ENCODE measurements around the gene GLIPR1L2. TPM values are rescaled to one million over a fixed set of nuclear protein-coding genes. Genes with fewer than 3 reads are reported as not detected.

Gene GLIPR1L2
- total RNA-seq, 2 experiments from 2014 or later = 0.44 to 0.56 TPM

GRCh38 chr12:75478116-75478794 lies 87.4 kb downstream of the GLIPR1L2 start:
- Histone ChIP-seq H3K4me1 (ENCODE audit: insufficient read depth, low read length) (peaks cover 33% of the 10 kb centered on the region), H3K9me3 (ENCODE audit: control insufficient read depth in 1 of 2, insufficient read depth in 1 of 2, low read length in 2 of 2) (no peaks in the 10 kb centered on the region), H3K36me3 (ENCODE audit: insufficient read depth, low read length) (no peaks in the 10 kb centered on the region), H3K27me3 (ENCODE audit: control insufficient read depth in 1 of 2, insufficient read depth in 2 of 2, low read length in 2 of 2) (no peaks in the 10 kb centered on the region), H3K27ac (ENCODE audit: low read depth in 1 of 2, low read length in 2 of 2) (peak overlapping the region; percentile 76 to 77), H3K4me3 (ENCODE audit: low read length) (no peak overlapping the region)
- ChIA-PET POLR2A (interaction anchor here (0.5 to 2.1 kb wide), 6 partner anchors 16 to 143 kb away, joined by 3 to 12 read pairs (median 4); partner anchors contain the start of genes GLIPR1L1 and KRR1), CTCF (interaction anchor here (1.4 to 4.1 kb wide), 2 partner anchors 87 to 553 kb away, joined by 3 to 20 read pairs; partner anchors contain the start of genes GLIPR1L2 and PHLDA1)
- Mint-ChIP-seq H3K27me3 (no peaks in the 10 kb centered on the region), H3K9me3 (no peaks in the 10 kb centered on the region), H3K27ac (peak overlapping the region; percentile 95), H3K4me1 (ENCODE audit: low read depth) (peaks cover 63% of the 10 kb centered on the region), H3K4me3 (peak overlapping the region; percentile 77), H3K36me3 (ENCODE audit: low read depth) (peaks cover 28% of the 10 kb centered on the region)
- DNase-seq (peak in 8 of 14 experiments; percentile 5 to 88 (median 47)), ATAC-seq (ENCODE audit: poor library complexity) (peak; percentile 62)
- no peak for TF ChIP-seq CTCF (IDR thresholded peaks at IDR 0.05)
- intact Hi-C loops (cut with DNase I, micrococcal nuclease) = no loop called here

- Mint-ChIP-seq H3K9me3 (no peaks in the 10 kb centered on the region), H3K4me1 (ENCODE audit: low read depth) (peaks cover 81% of the 10 kb centered on the region), H3K4me3 (peak overlapping the region; percentile 95), H3K36me3 (ENCODE audit: low read depth) (peaks cover 45% of the 10 kb centered on the region), H3K27me3 (no peaks in the 10 kb centered on the region), H3K27ac (peak overlapping the region; percentile 95)
- Histone ChIP-seq H3K4me3 (ENCODE audit: low read length) (peak overlapping the region; percentile 65), H3K27ac (ENCODE audit: low read depth in 1 of 2, low read length in 2 of 2) (peak overlapping the region; percentile 76 to 77), H3K36me3 (ENCODE audit: insufficient read depth, low read length) (peaks cover 10% of the 10 kb centered on the region), H3K4me1 (ENCODE audit: insufficient read depth, low read length) (peaks cover 48% of the 10 kb centered on the region), H3K27me3 (ENCODE audit: control insufficient read depth in 1 of 2, insufficient read depth in 2 of 2, low read length in 2 of 2) (no peaks in the 10 kb centered on the region), H3K9me3 (ENCODE audit: control insufficient read depth in 1 of 2, insufficient read depth in 1 of 2, low read length in 2 of 2) (no peaks in the 10 kb centered on the region)
- DNase-seq (peak in 3 of 14 experiments; percentile 57 to 75 (median 65)), ATAC-seq (ENCODE audit: poor library complexity) (peak; percentile 21)
- intact Hi-C loops (cut with DNase I, micrococcal nuclease) = loop anchor here (1.0 to 5.0 kb wide), 8 partner anchors 23 to 557 kb away; partner anchors contain the start of genes GLIPR1L2 (in 2 of the 2), CAPS2 (in 1 of the 2), GLIPR1L1 (in 1 of the 2) and KRR1 (in 1 of the 2)
- ChIA-PET POLR2A (interaction anchor here (0.7 to 3.1 kb wide), 18 partner anchors 8 to 1079 kb away, joined by 3 to 31 read pairs (median 4); partner anchors contain the start of genes CAPS2, GLIPR1L2, KRR1 and NAP1L1), CTCF (interaction anchor here (1.4 to 4.1 kb wide), 4 partner anchors 42 to 552 kb away, joined by 3 to 20 read pairs (median 5); partner anchors contain the start of genes GLIPR1L1, GLIPR1L2 and PHLDA1)
- TF ChIP-seq CTCF (IDR thresholded peaks at IDR 0.05) = no peak
Observed at GRCh38 chr12:75479963-75480461, 89.1 kb downstream of the GLIPR1L2 start.

GRCh38 chr12:75480469-75480949 lies 89.6 kb downstream of the GLIPR1L2 start, which contains the start of gene GLIPR1:
GLIPR1 (plus strand) TSS chr12:75480755; CDS start chr12:75480881, 126 bp downstream.
- ChIA-PET CTCF (interaction anchor here (1.4 to 4.1 kb wide), 4 partner anchors 42 to 551 kb away, joined by 3 to 20 read pairs (median 5); partner anchors contain the start of genes GLIPR1L1, GLIPR1L2 and PHLDA1), POLR2A (interaction anchor here (0.7 to 3.1 kb wide), 19 partner anchors 8 to 1078 kb away, joined by 3 to 31 read pairs (median 4); partner anchors contain the start of genes CAPS2, GLIPR1L2, KRR1 and NAP1L1)
- H3K9me3 Mint-ChIP-seq = no peaks in the 10 kb centered on the region
- Histone ChIP-seq H3K4me3 (ENCODE audit: low read length) (peak within 1 kb of the TSS; percentile 65), H3K36me3 (ENCODE audit: insufficient read depth, low read length) (peaks cover 10% of the 10 kb centered on the region), H3K27ac (ENCODE audit: low read depth in 1 of 2, low read length in 2 of 2) (peak within 1 kb of the TSS; percentile 76 to 77), H3K27me3 (ENCODE audit: control insufficient read depth in 1 of 2, insufficient read depth in 2 of 2, low read length in 2 of 2) (no peaks in the 10 kb centered on the region), H3K9me3 (ENCODE audit: control insufficient read depth in 1 of 2, insufficient read depth in 1 of 2, low read length in 2 of 2) (no peaks in the 10 kb centered on the region), H3K4me1 (ENCODE audit: insufficient read depth, low read length) (peaks cover 48% of the 10 kb centered on the region)
- peaks cover 48% of the 10 kb centered on the region for H3K36me3 Mint-ChIP-seq (ENCODE audit: low read depth)
- peak within 1 kb of the TSS; percentile 95 for H3K4me3 Mint-ChIP-seq
- H3K27ac Mint-ChIP-seq = peak within 1 kb of the TSS; percentile 95
- TF ChIP-seq CTCF (IDR thresholded peaks at IDR 0.05) = no peak
- peaks cover 85% of the 10 kb centered on the region for H3K4me1 Mint-ChIP-seq (ENCODE audit: low read depth)
- DNase-seq = peak; percentile 46 to 91 (median 66)
- ATAC-seq (ENCODE audit: poor library complexity) = peak; percentile 74
- no peaks in the 10 kb centered on the region for H3K27me3 Mint-ChIP-seq
- intact Hi-C loops (cut with DNase I, micrococcal nuclease) = loop anchor here (1.0 to 5.0 kb wide), 8 partner anchors 24 to 557 kb away; partner anchors contain the start of genes GLIPR1L2 (in 2 of the 2), CAPS2 (in 1 of the 2), GLIPR1L1 (in 1 of the 2) and KRR1 (in 1 of the 2)
